ENCODE data around the gene FLVCR2. TPM values are rescaled to one million over a fixed set of nuclear protein-coding genes. Genes with fewer than 3 reads are reported as not detected.
A peak's percentile ranks its signal among the peaks of the same experiment; 100 is the strongest.
"Not testable (repeated sequence)": the region's sequence is repeated elsewhere in the genome, so short reads cannot be mapped to it uniquely, and the experiment has no call there.

The FLVCR2 gene
- total RNA-seq, 1 donor from 2014 or later, result 3.1 TPM

DNA sequence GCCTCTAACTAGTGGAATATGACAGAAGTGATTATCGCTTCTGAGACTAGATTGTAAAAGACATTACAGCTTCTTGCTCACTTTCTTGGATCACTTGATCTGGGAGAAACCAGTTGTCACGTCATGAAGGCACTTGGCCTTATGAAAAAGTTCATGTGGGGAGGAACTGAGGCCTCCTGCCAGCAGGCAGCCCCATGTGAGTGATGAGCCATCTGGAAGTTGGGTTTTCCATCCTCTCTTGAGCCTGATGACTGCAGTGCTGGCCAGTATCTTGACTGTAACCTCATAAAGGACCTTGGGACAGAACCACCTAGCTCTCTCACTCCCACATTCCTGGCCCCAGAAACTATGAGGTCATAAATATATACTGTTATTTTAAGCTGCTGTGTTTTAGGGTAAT is 110.6 kb downstream of the FLVCR2 start:
- DNase-seq (ENCODE audit: low read depth) (peak; percentile 26), FAIRE-seq (no peak)
- Histone ChIP-seq H3K27ac (ENCODE audit: low read depth, low read length) (no peak overlapping the region), H3K9me3 (ENCODE audit: insufficient read depth, low read depth, low read length) (no peaks in the 10 kb centered on the region), H3K79me2 (ENCODE audit: insufficient read depth, low read length) (no peaks in the 10 kb centered on the region), H3K4me1 (ENCODE audit: insufficient read depth, low read length) (no peaks in the 10 kb centered on the region), H2AFZ (ENCODE audit: low read depth, low read length) (no peak overlapping the region), H3K9ac (ENCODE audit: low read length) (no peak overlapping the region), H3K4me3 (ENCODE audit: insufficient read depth, low read depth, low read length) (no peak overlapping the region), H4K20me1 (ENCODE audit: insufficient read depth, low read length) (no peaks in the 10 kb centered on the region), H3K36me3 (ENCODE audit: insufficient read depth, low read length) (peaks cover 13% of the 10 kb centered on the region), H3K4me2 (ENCODE audit: low read length) (no peak overlapping the region), H3K27me3 (ENCODE audit: insufficient read depth, low read length) (no peaks in the 10 kb centered on the region)
- no peaks in the 10 kb centered on the region for H3K27me3 Mint-ChIP-seq (ENCODE audit: low read depth, unreplicated experiment)
- peaks cover 31% of the 10 kb centered on the region for H3K36me3 Mint-ChIP-seq (ENCODE audit: low read depth, unreplicated experiment)
- H3K27ac Mint-ChIP-seq (ENCODE audit: unreplicated experiment), result no peak overlapping the region
- H3K9me3 Mint-ChIP-seq (ENCODE audit: unreplicated experiment), result no peaks in the 10 kb centered on the region
- H3K4me1 Mint-ChIP-seq (ENCODE audit: low read depth, unreplicated experiment), result peaks cover 7% of the 10 kb centered on the region
- no peak overlapping the region for H3K4me3 Mint-ChIP-seq (ENCODE audit: unreplicated experiment)
- TF ChIP-seq, protein P1, sequence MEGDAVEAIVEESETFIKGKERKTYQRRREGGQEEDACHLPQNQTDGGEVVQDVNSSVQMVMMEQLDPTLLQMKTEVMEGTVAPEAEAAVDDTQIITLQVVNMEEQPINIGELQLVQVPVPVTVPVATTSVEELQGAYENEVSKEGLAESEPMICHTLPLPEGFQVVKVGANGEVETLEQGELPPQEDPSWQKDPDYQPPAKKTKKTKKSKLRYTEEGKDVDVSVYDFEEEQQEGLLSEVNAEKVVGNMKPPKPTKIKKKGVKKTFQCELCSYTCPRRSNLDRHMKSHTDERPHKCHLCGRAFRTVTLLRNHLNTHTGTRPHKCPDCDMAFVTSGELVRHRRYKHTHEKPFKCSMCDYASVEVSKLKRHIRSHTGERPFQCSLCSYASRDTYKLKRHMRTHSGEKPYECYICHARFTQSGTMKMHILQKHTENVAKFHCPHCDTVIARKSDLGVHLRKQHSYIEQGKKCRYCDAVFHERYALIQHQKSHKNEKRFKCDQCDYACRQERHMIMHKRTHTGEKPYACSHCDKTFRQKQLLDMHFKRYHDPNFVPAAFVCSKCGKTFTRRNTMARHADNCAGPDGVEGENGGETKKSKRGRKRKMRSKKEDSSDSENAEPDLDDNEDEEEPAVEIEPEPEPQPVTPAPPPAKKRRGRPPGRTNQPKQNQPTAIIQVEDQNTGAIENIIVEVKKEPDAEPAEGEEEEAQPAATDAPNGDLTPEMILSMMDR (IDR thresholded peaks at IDR 0.05; ENCODE audit: insufficient read depth, low read depth, low read length), result no peak
- TF ChIP-seq EZH2 (IDR thresholded peaks at IDR 0.05; ENCODE audit: insufficient read depth, low read length), result no peak

DNA sequence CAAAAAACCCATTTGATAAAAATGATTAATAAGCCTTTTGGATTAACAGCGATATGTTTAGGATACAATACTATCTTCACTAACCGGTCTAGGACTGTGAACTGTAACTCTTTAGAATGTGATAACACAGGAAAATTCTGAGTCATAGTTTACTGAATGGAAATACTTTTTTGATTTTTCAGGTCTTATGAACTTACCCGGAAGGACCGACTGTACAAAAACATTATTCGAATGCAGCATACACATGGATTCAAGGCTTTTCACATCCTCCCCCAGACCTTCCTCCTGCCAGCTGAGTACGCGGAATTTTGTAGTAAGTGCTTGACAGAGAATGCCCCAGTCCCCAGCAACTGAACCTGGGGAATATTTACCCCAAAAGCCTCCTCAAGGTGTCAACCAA is 111.6 kb downstream of the FLVCR2 start:
- H3K4me1 ChIP-seq (ENCODE audit: insufficient read depth, low read length), result no peaks in the 10 kb centered on the region
- FAIRE-seq, result no peak
- H3K27me3 Mint-ChIP-seq (ENCODE audit: low read depth, unreplicated experiment), result no peaks in the 10 kb centered on the region
- no peak overlapping the region for H3K4me3 ChIP-seq (ENCODE audit: insufficient read depth, low read depth, low read length)
- peaks cover 40% of the 10 kb centered on the region for H3K36me3 Mint-ChIP-seq (ENCODE audit: low read depth, unreplicated experiment)
- H3K27me3 ChIP-seq (ENCODE audit: insufficient read depth, low read length), result no peaks in the 10 kb centered on the region
- peak; percentile 9 for DNase-seq (ENCODE audit: low read depth)
- no peak overlapping the region for H3K27ac ChIP-seq (ENCODE audit: low read depth, low read length)
- H2AFZ ChIP-seq (ENCODE audit: low read depth, low read length), result no peak overlapping the region
- H3K79me2 ChIP-seq (ENCODE audit: insufficient read depth, low read length), result no peaks in the 10 kb centered on the region
- peaks cover 14% of the 10 kb centered on the region for H3K36me3 ChIP-seq (ENCODE audit: insufficient read depth, low read length)
- H3K9me3 ChIP-seq (ENCODE audit: insufficient read depth, low read depth, low read length), result no peaks in the 10 kb centered on the region
- no peaks in the 10 kb centered on the region for H3K4me1 Mint-ChIP-seq (ENCODE audit: low read depth, unreplicated experiment)
- H4K20me1 ChIP-seq (ENCODE audit: insufficient read depth, low read length), result no peaks in the 10 kb centered on the region
- no peak overlapping the region for H3K27ac Mint-ChIP-seq (ENCODE audit: unreplicated experiment)
- H3K4me3 Mint-ChIP-seq (ENCODE audit: unreplicated experiment), result no peak overlapping the region
- no peak overlapping the region for H3K4me2 ChIP-seq (ENCODE audit: low read length)
- H3K9ac ChIP-seq (ENCODE audit: low read length), result no peak overlapping the region
- TF ChIP-seq EZH2 (IDR thresholded peaks at IDR 0.05; ENCODE audit: insufficient read depth, low read length), result no peak
- TF ChIP-seq, protein P1 (IDR thresholded peaks at IDR 0.05; ENCODE audit: insufficient read depth, low read depth, low read length), result no peak
- H3K9me3 Mint-ChIP-seq (ENCODE audit: unreplicated experiment), result peaks cover 5% of the 10 kb centered on the region

DNA sequence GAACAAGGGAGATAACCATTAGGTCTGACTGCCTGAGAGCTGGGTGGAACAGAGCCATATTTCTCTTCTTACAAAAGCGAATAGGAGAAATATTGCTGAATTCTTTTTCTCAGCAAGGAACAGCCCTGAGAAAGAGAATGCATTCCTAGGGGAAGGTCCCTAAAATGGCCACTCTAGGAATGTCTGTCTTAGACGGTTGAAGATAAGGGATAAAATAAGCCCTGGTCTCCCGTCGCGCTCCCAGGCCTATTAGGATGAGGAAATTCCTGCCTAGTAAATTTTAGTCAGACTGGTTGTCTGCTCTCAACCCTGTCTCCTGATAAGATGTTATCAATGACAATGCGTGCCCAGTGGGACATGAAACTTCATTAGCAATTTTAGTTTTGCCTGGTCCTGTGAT is 116.6 kb downstream of the FLVCR2 start:
- not testable (repeated sequence) for H2AFZ ChIP-seq (ENCODE audit: low read depth, low read length); H3K4me3 Mint-ChIP-seq (ENCODE audit: unreplicated experiment); H3K9ac ChIP-seq (ENCODE audit: low read length); H3K27me3 ChIP-seq (ENCODE audit: insufficient read depth, low read length); H3K27me3 Mint-ChIP-seq (ENCODE audit: low read depth, unreplicated experiment); H3K4me2 ChIP-seq (ENCODE audit: low read length); DNase-seq (ENCODE audit: low read depth); FAIRE-seq; H3K27ac Mint-ChIP-seq (ENCODE audit: unreplicated experiment); H3K9me3 Mint-ChIP-seq (ENCODE audit: unreplicated experiment); H3K9me3 ChIP-seq (ENCODE audit: insufficient read depth, low read depth, low read length); H3K27ac ChIP-seq (ENCODE audit: low read depth, low read length); H4K20me1 ChIP-seq (ENCODE audit: insufficient read depth, low read length); H3K4me1 ChIP-seq (ENCODE audit: insufficient read depth, low read length); H3K4me3 ChIP-seq (ENCODE audit: insufficient read depth, low read depth, low read length); H3K79me2 ChIP-seq (ENCODE audit: insufficient read depth, low read length)
- Mint-ChIP-seq H3K36me3 (ENCODE audit: low read depth, unreplicated experiment) (peaks cover 38% of the 10 kb centered on the region), H3K4me1 (ENCODE audit: low read depth, unreplicated experiment) (peaks cover 11% of the 10 kb centered on the region)
- H3K36me3 ChIP-seq (ENCODE audit: insufficient read depth, low read length), result peaks cover 24% of the 10 kb centered on the region
